HG03457 (cell line): Measurements from ENCODE around the gene PARD3.

Experiments
- ATAC-seq: cut with Tn5 transposase; IDR thresholded peaks from one replicate; pipeline ENCODE4 v1.9.1; 2021; ENCODE audit warnings: moderate number of reproducible peaks; ENCODE audit not compliant: unreplicated experiment

PARD3 gene

GRCh38 chr10:34101001-34101400 lies 714.1 kb downstream of the PARD3 start:
- ATAC-seq = no peak

GRCh38 chr10:34098821-34099567 lies 716.1 kb downstream of the PARD3 start:
- no peak for ATAC-seq

- no peak for ATAC-seq
Measured at GRCh38 chr10:34097682-34098081, 717.4 kb downstream of the PARD3 start.

- no peak for ATAC-seq
Measured at GRCh38 chr10:34094961-34095360, 720.1 kb downstream of the PARD3 start.

- no peak for ATAC-seq
Measured at GRCh38 chr10:34094146-34094696, 720.9 kb downstream of the PARD3 start.

GRCh38 chr10:34092891-34093290 lies 722.2 kb downstream of the PARD3 start:
- ATAC-seq = no peak

GRCh38 chr10:34091635-34092195 lies 723.4 kb downstream of the PARD3 start:
- ATAC-seq = no peak

- ATAC-seq = no peak
Measured at GRCh38 chr10:34089253-34089652, 725.8 kb downstream of the PARD3 start.

- no peak for ATAC-seq
Measured at GRCh38 chr10:34088208-34088794, 726.8 kb downstream of the PARD3 start.

- no peak for ATAC-seq
Measured at GRCh38 chr10:34087095-34087418, 728.0 kb downstream of the PARD3 start.

- ATAC-seq = no peak
Measured at GRCh38 chr10:34083567-34083966, 731.5 kb downstream of the PARD3 start.

GRCh38 chr10:34081948-34082347 lies 733.1 kb downstream of the PARD3 start:
- no peak for ATAC-seq

GRCh38 chr10:34081347-34081743 lies 733.8 kb downstream of the PARD3 start:
- no peak for ATAC-seq

- no peak for ATAC-seq
Measured at GRCh38 chr10:34080485-34081346, 734.4 kb downstream of the PARD3 start.

GRCh38 chr10:34079702-34080484 lies 735.2 kb downstream of the PARD3 start:
- no peak for ATAC-seq

GRCh38 chr10:34078745-34079470 lies 736.2 kb downstream of the PARD3 start:
- no peak for ATAC-seq

GRCh38 chr10:34078017-34078744 lies 736.9 kb downstream of the PARD3 start:
- no peak for ATAC-seq

GRCh38 chr10:34076443-34076842 lies 738.7 kb downstream of the PARD3 start:
- no peak for ATAC-seq

- ATAC-seq = no peak
Measured at GRCh38 chr10:34075254-34075926, 739.7 kb downstream of the PARD3 start.
